HEK293T (cell line): ENCODE results near the gene SOX18.

Experiments used
- ARNT ChIP-seq: fragments of 450-650 bp; IDR thresholded peaks from 2 replicates; pipeline ENCODE4 v1.6.1; 2017; ENCODE audit warnings: mild to moderate bottlenecking
- BHLHE40 ChIP-seq: fragments of 450-650 bp; IDR thresholded peaks from 2 replicates; pipeline ENCODE4 v1.6.1; 2016; ENCODE audit warnings: mild to moderate bottlenecking, moderate library complexity, borderline replicate concordance
- CTBP1 ChIP-seq: fragments of 450-650 bp; IDR thresholded peaks from 2 replicates; pipeline ENCODE4 v1.6.1; 2016; ENCODE audit warnings: borderline replicate concordance
- FOXA1 ChIP-seq: fragments of 450-650 bp; IDR thresholded peaks from 2 replicates; pipeline ENCODE4 v1.6.1; 2016; ENCODE audit warnings: mild to moderate bottlenecking
- FOXK2 ChIP-seq: fragments of 450-650 bp; IDR thresholded peaks from 2 replicates; pipeline ENCODE4 v1.6.1; 2016; ENCODE audit warnings: mild to moderate bottlenecking
- FOXM1 ChIP-seq: fragments of 450-650 bp; IDR thresholded peaks from 2 replicates; pipeline ENCODE4 v1.6.1; 2017; ENCODE audit warnings: mild to moderate bottlenecking, borderline replicate concordance
- HDGF ChIP-seq: fragments of 450-650 bp; IDR thresholded peaks from 2 replicates; pipeline ENCODE4 v1.6.1; 2017; ENCODE audit warnings: antibody characterized with exemption, borderline replicate concordance
- LEF1 ChIP-seq: fragments of 450-650 bp; IDR thresholded peaks from 2 replicates; pipeline ENCODE4 v1.6.1; 2017; ENCODE audit warnings: mild to moderate bottlenecking, borderline replicate concordance
- SP1 ChIP-seq: fragments of 450-650 bp; IDR thresholded peaks from 2 replicates; pipeline ENCODE4 v1.6.1; 2017
- TARDBP ChIP-seq: fragments of 450-650 bp; IDR thresholded peaks from 2 replicates; pipeline ENCODE4 v1.6.1; 2016
- ZNF384 ChIP-seq: fragments of 450-650 bp; IDR thresholded peaks from 2 replicates; pipeline ENCODE4 v1.6.1; 2016

- TF ChIP-seq TARDBP (no peak), FOXK2 (no peak), LEF1 (no peak), SP1 (no peak), FOXM1 (no peak), HDGF (no peak), CTBP1 (no peak), ARNT (no peak), BHLHE40 (no peak), FOXA1 (no peak), ZNF384 (no peak)
Observed at GRCh38 chr20:64093013-64093503, 43.6 kb upstream of the SOX18 start.
